Ishikawa (cell line): ENCODE measurements around the gene KRTAP2-3.

Source experiments
- EGR1 ChIP-seq: IDR thresholded peaks from 2 replicates; pipeline ENCODE4 v1.6.1; 2012
- EP300 ChIP-seq: IDR thresholded peaks from 2 replicates; pipeline ENCODE4 v1.6.1; 2012; ENCODE audit warnings: borderline replicate concordance

GRCh38 chr17:41026715-41027471, 33.0 kb downstream of the KRTAP2-3 start, which contains the start of gene KRTAP1-5:
- TF ChIP-seq EGR1 (no peak), EP300 (no peak)
